Choroid plexus epithelial cell (primary cell): Measurements from ENCODE around the gene MMP25.

Source experiments
- DNase-seq: peaks from one replicate; pipeline ENCODE4 v3.0.0-alpha.2; 2010; ENCODE audit warnings: low read depth
- H3K4me3 ChIP-seq: 2 replicates; pipeline ENCODE4 v1.5.1; 2011; ENCODE audit warnings: low read depth, mild to moderate bottlenecking, control low read depth, low read length, moderate library complexity
- CTCF ChIP-seq: conservative IDR thresholded peaks from 2 replicates; pipeline ENCODE4 v1.5.1; 2011; ENCODE audit warnings: low read depth, mild to moderate bottlenecking, control low read depth, inconsistent platforms, low read length, moderate library complexity

The MMP25 gene

GRCh38 chr16:3026609-3027488 is 19.5 kb upstream of the MMP25 start:
- no peak for TF ChIP-seq CTCF
- H3K4me3 ChIP-seq, result no peak overlapping the region
- DNase-seq, result no peak

DNA sequence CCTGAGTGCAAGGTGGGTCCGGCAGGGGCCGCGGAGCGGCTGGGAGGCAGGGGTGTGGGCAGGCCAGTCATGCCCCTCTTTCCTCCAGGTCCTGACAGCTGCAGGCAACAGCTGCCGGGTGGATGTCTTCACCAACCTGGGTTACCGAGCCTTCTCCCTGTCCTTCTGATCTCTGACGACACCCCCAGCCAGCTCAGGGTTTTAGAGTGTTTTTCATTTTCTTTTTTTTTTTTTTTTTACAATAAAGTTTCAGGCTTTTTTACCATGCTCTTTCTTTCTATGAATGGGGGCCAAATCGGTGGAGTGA is 18.9 kb upstream of the MMP25 start:
- H3K4me3 ChIP-seq, result no peak overlapping the region
- DNase-seq, result no peak

GRCh38 chr16:3027983-3028715 is 18.2 kb upstream of the MMP25 start:
- TF ChIP-seq CTCF, result peak; percentile 72
- H3K4me3 ChIP-seq, result no peak overlapping the region
- peak; percentile 81 for DNase-seq

More for the DNA sequence above, 18.9 kb upstream of the MMP25 start:
- no peak for TF ChIP-seq CTCF

DNA sequence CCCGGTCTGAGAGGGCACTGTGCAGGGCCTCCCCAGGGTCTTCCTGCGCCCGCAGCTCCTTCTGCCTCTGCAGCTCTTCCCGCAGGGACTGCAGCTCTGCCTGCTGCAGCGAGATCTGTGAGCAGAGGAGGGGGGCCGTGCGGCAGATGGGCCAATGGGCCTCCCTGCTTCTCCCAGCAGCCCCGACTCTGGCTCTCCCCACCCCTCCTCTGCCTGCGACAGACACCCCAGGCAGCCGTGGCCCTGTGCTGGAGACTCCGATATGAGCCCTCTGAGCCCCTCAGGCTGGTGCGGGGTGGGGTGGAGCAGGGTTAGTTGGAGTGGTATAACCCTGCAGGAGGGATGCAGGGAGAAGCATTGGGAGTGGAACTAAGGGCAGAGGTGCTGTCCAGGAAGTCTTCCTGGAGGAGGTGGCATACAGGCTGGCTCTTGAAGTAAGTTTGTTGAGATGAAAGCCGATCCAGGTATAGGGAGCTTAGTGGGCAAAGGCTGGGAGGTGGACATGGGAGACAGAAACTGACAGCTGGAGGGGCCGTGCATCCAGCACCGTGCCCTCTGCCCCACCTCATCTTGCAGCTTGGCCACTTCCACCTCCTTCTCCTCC is 17.5 kb upstream of the MMP25 start:
- no peak for TF ChIP-seq CTCF
- DNase-seq, result no peak
- H3K4me3 ChIP-seq, result no peak overlapping the region

DNA sequence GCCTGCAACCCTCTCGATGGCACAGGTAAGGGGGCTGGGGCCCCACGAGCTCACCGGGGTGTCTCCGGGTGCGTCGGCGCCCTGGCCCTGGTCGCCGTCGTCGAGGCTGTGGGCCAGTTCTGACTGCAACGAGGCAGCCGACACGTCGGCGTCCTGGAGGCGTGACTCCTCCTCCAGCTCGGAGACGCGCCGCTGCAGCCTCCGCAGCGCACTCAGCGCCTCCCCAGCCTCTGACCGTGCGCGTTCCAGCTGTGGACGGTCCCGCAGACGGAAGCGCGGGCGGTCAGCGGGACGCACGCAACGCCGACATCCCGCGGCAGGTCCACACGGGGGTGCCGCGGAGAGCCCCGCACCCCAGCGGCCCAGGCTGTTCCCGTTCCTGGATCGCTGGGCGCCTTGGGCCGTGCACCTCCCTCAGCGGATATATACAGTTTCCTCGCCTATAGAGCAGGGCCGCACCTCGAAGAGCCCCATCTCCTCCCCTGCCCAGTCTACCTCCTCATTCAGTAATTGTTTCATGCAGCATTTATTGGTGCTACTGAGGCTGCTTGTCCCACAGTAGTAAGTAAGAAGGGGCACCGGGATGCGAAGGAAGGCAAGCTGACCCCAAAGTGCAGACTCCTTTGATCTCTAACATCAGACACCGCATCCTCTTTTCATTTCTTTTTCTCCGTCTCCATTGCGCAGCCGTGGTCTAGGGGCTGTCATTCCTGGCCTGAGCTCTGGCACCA is 16.7 kb upstream of the MMP25 start:
- peak; percentile 38 for DNase-seq
- no peak for TF ChIP-seq CTCF
- H3K4me3 ChIP-seq, result peak overlapping the region; percentile 29

DNA sequence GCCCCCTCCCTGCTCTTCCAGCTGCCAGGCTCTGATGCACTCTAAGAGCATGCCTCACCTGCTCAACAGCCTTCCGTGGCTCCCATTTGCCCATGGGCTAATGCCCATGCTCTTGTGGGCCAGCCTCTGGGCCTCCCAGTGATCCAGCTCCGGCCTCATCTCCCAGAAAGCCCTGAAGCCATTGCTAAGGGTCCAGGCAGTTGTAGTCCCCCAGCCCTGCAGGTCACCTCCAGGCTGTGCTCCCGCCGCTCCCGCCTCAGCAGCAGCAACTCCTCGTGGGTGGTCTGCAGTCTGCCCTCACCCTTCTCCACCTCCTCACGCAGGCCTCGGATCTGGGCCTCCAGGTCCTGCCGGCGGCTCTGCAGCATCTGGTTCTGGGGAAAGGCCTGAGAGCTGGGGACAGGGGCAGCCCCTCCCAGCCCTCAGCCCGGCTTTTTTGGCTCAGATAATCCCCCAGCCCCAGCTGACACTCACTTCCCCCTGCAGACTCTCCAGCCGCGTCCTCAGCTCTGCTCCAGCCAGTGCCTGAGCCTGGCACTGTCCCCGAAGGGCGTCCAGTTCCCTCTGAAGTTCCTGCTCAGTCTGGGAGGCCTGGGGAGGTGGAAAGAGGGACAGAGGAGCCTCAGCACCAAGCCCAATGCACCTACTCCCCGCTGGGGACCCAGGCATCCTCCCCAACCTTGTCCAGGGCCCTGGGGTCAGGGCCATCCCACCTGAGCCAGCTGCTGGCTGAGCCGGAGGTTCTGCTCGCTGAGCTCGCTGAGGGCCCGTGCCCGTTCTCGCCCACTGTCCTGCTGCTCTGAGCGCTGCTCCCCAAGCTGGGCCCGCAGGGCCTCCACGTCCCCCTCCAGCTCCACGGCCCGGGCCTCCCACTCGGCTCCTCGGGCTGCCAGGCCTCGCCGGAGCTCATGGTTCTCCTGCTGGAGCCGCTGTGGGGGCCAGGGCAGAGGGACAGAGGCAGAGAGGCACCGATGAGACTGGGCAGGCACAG is 15.8 kb upstream of the MMP25 start:
- no peak for DNase-seq
- H3K4me3 ChIP-seq, result no peak overlapping the region
- TF ChIP-seq CTCF, result no peak
